Activated T-helper 9 cell treated with anti-CD3 and anti-CD28 coated beads, Interleukin-2, amount 50 U/mL, for 16 hours (primary cell): ENCODE measurements around the gene BRSK1.

Experiments used
- DNase-seq: peaks from one replicate; pipeline ENCODE4 v3.0.0-alpha.2; 2020; ENCODE audit warnings: low read depth

BRSK1 gene

GRCh38 chr19:55273978-55274707 lies 9.7 kb upstream of the BRSK1 start:
- no peak for DNase-seq

- no peak for DNase-seq
Observed at GRCh38 chr19:55275851-55276719, 7.7 kb upstream of the BRSK1 start.

- DNase-seq = no peak
Observed at GRCh38 chr19:55276720-55277430, 6.9 kb upstream of the BRSK1 start.

- DNase-seq = no peak
Observed at GRCh38 chr19:55277494-55277893, 6.3 kb upstream of the BRSK1 start.

- DNase-seq = no peak
Observed at GRCh38 chr19:55278391-55279135, 5.2 kb upstream of the BRSK1 start.

GRCh38 chr19:55279340-55279739 lies 4.5 kb upstream of the BRSK1 start:
- no peak for DNase-seq

GRCh38 chr19:55279770-55280643 lies 3.8 kb upstream of the BRSK1 start, which contains the start of gene HSPBP1:
HSPBP1 (minus strand) TSS chr19:55280110; CDS start chr19:55279608, 502 bp downstream.
- DNase-seq = peak; percentile 90

GRCh38 chr19:55284405-55285058 lies 735 bp downstream of the BRSK1 start:
- no peak for DNase-seq

GRCh38 chr19:55285229-55285890 lies 1.6 kb downstream of the BRSK1 start:
- DNase-seq = no peak

GRCh38 chr19:55287361-55288079 lies 3.7 kb downstream of the BRSK1 start:
- DNase-seq = no peak

- DNase-seq = no peak
Observed at GRCh38 chr19:55289117-55289796, 5.5 kb downstream of the BRSK1 start.

GRCh38 chr19:55297267-55297666 lies 13.5 kb downstream of the BRSK1 start:
- no peak for DNase-seq

- DNase-seq = no peak
Observed at GRCh38 chr19:55299991-55300390, 16.2 kb downstream of the BRSK1 start.

- no peak for DNase-seq
Observed at GRCh38 chr19:55300886-55301458, 17.2 kb downstream of the BRSK1 start.

GRCh38 chr19:55301459-55302317 lies 17.9 kb downstream of the BRSK1 start:
- peak; percentile 88 for DNase-seq

- no peak for DNase-seq
Observed at GRCh38 chr19:55302318-55302703, 18.5 kb downstream of the BRSK1 start.

GRCh38 chr19:55303477-55303876 lies 19.7 kb downstream of the BRSK1 start:
- no peak for DNase-seq
